Prostate gland (tissue), 2 donors: ENCODE data around the gene TINAGL1.

Source experiments
- POLR2A ChIP-seq: fragments of 450-650 bp; IDR thresholded peaks from one replicate; pipeline ENCODE4 v1.6.1; 2016; ENCODE audit warnings: antibody characterized with exemption, mild to moderate bottlenecking
- POLR2AphosphoS5 ChIP-seq: sonication (generic); formaldehyde crosslinking; IDR thresholded peaks from one replicate; pipeline ENCODE4 v1.6.1; 2017; ENCODE audit warnings: antibody characterized with exemption
- TF ChIP-seq, protein P1 (sequence below), 4 experiments: fragments of 200-600 bp in 2 of 4; fragments of 450-650 bp in 2 of 4; sonication (generic) in 2 of 4; IDR thresholded peaks; 1 replicate in 3 of 4; 2 replicates in 1 of 4; pipeline ENCODE4 v1.5.1; 2016 to 2019; ENCODE audit warnings: antibody characterized with exemption in 4 of 4, mild to moderate bottlenecking in 2 of 4, moderate library complexity in 2 of 4

DNA sequence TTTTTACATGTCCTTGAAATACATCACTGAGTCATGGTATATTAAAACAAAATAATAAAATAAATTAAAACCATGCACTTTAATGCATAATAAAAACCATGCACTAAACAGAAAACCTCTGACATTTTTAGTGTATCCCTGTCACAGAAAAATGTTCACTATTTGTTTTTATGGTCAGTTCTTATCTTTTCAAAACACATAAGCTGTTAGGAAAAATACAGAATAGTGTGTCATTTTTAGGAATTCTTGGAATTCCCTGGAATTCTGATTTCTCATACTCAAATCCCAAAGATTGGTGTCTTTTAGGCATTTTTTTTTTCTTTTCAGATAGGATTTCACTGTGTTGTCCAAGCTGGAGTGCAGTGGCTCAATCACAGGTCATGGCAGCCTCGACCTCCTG is 25.1 kb upstream of the TINAGL1 start:
- TF ChIP-seq, protein P1, sequence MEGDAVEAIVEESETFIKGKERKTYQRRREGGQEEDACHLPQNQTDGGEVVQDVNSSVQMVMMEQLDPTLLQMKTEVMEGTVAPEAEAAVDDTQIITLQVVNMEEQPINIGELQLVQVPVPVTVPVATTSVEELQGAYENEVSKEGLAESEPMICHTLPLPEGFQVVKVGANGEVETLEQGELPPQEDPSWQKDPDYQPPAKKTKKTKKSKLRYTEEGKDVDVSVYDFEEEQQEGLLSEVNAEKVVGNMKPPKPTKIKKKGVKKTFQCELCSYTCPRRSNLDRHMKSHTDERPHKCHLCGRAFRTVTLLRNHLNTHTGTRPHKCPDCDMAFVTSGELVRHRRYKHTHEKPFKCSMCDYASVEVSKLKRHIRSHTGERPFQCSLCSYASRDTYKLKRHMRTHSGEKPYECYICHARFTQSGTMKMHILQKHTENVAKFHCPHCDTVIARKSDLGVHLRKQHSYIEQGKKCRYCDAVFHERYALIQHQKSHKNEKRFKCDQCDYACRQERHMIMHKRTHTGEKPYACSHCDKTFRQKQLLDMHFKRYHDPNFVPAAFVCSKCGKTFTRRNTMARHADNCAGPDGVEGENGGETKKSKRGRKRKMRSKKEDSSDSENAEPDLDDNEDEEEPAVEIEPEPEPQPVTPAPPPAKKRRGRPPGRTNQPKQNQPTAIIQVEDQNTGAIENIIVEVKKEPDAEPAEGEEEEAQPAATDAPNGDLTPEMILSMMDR (IDR thresholded peaks at IDR 0.05): no peak
- TF ChIP-seq POLR2A (no peak), POLR2AphosphoS5 (no peak)
